Left lung (tissue), 10 donors: ENCODE data around the gene AKT1. TPM values are rescaled to one million over a fixed set of nuclear protein-coding genes. Genes with fewer than 3 reads are reported as not detected.
A peak's percentile ranks its signal among the peaks of the same experiment; 100 is the strongest.

Experiments
- ATAC-seq: fragments of 200-7000 bp; cut with Tn5 transposase; one replicate; pipeline ENCODE4 v1.9.1; 2020; ENCODE audit warnings: moderate library complexity
- DNase-seq, 4 donors: peaks; one replicate each; pipeline ENCODE4 v3.0.0-alpha.2; 2013 to 2020
- H3K27ac ChIP-seq, 2 donors: fragments of 200-600 bp; sonication (generic) in 1 of 2; one replicate each; pipeline versions ENCODE4 v1.5.0 to v1.8.0; 2020 to 2021
- H3K27me3 ChIP-seq, 2 donors: fragments of 200-600 bp; sonication (generic) in 1 of 2; one replicate each; pipeline versions ENCODE4 v1.5.0 to v1.8.0; 2020 to 2021
- H3K36me3 ChIP-seq, 2 donors: fragments of 200-600 bp; sonication (generic) in 1 of 2; one replicate each; pipeline versions ENCODE4 v1.5.0 to v1.8.0; 2020 to 2021
- H3K4me1 ChIP-seq, 2 donors: fragments of 200-600 bp; one replicate each; pipeline ENCODE4 v1.8.0; 2021
- H3K4me3 ChIP-seq, 2 donors: fragments of 200-600 bp; sonication (generic) in 1 of 2; one replicate each; pipeline versions ENCODE4 v1.5.0 to v1.8.0; 2020 to 2021; ENCODE audit warnings: mild to moderate bottlenecking in 1 of 2
- H3K9me3 ChIP-seq, 2 donors: fragments of 200-600 bp; sonication (generic) in 1 of 2; one replicate each; pipeline versions ENCODE4 v1.5.0 to v1.8.0; 2020 to 2021
- intact Hi-C, 2 donors: fragments of 100-400 bp; cut with DNase I; formaldehyde crosslinking; loops; one replicate each; pipeline versions ENCODE4 v1.11.2 to v1.14.2; 2022
- polyA plus RNA-seq, 6 donors: library from polyadenylated mRNA; unstranded; fragments of 120-200 nt; gene quantifications; one replicate each; pipeline ENCODE4 v1.2.1, GENCODE V29; 2013; ENCODE audit not compliant: insufficient read length in 6 of 6
- total RNA-seq, 2 donors: library from RNA; stranded (reverse); fragmentation: NEBNext Ultra II Directional; extraction: Animal tissue kit (Norgen Biotek cat#: 25700); gene quantifications; one replicate each; pipeline ENCODE4 v1.2.1, GENCODE V29; 2021
- TF ChIP-seq, protein P1 (sequence below), 2 donors: fragments of 200-600 bp; sonication (generic) in 1 of 2; IDR thresholded peaks; one replicate each; pipeline versions ENCODE4 v1.5.0 to v1.8.0; 2021; ENCODE audit warnings: antibody characterized with exemption in 2 of 2
- donor health status: DM: no; HTN: yes; CAD: no.
- donor health status: DM: no; HTN: no; CAD: no.

AKT1 gene
- total and polyA plus RNA-seq, 8 donors, result 144 to 214 (median 173) TPM

DNA sequence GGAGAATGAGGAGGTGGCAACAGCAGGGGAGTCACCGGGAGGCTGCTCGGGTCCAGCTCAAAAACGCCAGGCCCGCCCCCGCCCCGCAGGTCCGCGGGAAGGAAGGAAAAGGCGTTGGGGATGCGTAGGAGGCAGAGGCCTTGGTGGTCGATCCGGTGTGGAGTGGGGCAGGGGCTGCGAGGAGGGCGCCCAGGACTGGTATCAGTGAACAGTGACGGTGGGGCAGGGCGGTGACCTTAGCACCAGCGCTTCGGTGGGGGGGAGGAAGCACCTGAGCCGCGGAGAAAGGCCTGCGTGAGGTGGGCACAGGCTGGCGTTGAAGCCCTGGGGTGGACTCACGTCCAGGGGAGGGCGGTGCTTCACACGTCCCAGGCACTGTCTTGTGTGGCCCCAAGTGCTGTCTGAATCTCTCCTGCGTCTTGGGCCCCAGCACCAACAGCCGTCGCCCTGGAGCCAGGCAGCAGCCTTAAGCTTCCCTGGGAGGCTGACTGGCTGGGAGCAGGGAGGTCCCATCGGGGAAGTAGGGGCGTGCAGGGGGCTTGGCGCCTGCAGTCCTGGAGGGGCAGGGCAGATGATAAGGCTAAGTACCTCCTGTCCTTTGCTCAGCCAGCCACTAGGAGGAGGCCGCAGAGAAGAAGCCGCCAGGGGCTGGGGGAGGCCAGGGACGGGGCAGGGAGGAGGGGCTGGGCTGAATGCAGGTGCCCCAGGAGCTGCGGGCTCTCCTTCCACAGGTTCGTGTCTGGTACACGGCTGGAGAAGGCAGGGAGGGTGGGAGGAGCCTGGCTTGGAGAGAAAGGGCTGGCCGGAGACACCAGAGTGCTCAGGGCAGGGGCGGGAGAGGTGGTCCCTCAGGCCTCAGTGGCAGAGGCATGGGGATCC lies 31.9 kb upstream of the AKT1 start:
- peak in 2 of 4 donors; percentile 44 to 84 for DNase-seq
- intact Hi-C loops, result loop anchor here in 1 of 2 donors (2.0 kb wide), 1 partner anchor 61 kb away; no protein-coding TSS in a partner anchor
- peaks cover 8 to 25% of the 10 kb centered on the region in 2 donors for H3K4me1 ChIP-seq
- H3K9me3 ChIP-seq, result no peaks in the 10 kb centered on the region
- H3K36me3 ChIP-seq, result no peaks in the 10 kb centered on the region
- H3K27me3 ChIP-seq, result peaks cover 0 to 35% of the 10 kb centered on the region in 2 donors
- ATAC-seq, result peak; percentile 69
- TF ChIP-seq, protein P1, sequence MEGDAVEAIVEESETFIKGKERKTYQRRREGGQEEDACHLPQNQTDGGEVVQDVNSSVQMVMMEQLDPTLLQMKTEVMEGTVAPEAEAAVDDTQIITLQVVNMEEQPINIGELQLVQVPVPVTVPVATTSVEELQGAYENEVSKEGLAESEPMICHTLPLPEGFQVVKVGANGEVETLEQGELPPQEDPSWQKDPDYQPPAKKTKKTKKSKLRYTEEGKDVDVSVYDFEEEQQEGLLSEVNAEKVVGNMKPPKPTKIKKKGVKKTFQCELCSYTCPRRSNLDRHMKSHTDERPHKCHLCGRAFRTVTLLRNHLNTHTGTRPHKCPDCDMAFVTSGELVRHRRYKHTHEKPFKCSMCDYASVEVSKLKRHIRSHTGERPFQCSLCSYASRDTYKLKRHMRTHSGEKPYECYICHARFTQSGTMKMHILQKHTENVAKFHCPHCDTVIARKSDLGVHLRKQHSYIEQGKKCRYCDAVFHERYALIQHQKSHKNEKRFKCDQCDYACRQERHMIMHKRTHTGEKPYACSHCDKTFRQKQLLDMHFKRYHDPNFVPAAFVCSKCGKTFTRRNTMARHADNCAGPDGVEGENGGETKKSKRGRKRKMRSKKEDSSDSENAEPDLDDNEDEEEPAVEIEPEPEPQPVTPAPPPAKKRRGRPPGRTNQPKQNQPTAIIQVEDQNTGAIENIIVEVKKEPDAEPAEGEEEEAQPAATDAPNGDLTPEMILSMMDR (IDR thresholded peaks at IDR 0.05), result peak; percentile 29 to 46
- no peak overlapping the region for H3K27ac ChIP-seq
- peak overlapping the region; percentile 48 to 54 for H3K4me3 ChIP-seq

DNA sequence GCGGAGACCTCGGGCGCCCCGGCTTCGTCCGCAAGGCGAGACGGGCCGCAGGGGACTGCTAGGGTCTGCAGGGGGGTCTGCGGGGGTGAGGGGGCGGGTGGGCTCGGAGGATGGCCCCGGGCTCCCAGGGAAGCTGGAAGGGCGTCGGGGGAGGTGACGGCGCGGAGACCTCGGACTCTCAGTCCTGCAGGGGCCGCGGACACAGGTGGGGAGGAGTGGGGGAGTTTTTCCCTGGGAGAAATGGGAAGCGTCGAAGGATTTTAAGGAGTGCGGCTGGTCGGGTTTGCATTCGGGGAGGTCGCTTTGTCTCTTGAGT lies 31.3 kb upstream of the AKT1 start:
- Histone ChIP-seq H3K9me3 (no peaks in the 10 kb centered on the region), H3K36me3 (no peaks in the 10 kb centered on the region), H3K27me3 (peaks cover 0 to 35% of the 10 kb centered on the region in 2 donors), H3K4me1 (peaks cover 8 to 25% of the 10 kb centered on the region in 2 donors), H3K4me3 (peak overlapping the region; percentile 48 to 54), H3K27ac (no peak overlapping the region)
- intact Hi-C loops, result loop anchor here in 1 of 2 donors (2.0 kb wide), 1 partner anchor 60 kb away; no protein-coding TSS in a partner anchor
- DNase-seq (no peak), ATAC-seq (no peak)
- TF ChIP-seq, protein P1 (IDR thresholded peaks at IDR 0.05), result no peak

DNA sequence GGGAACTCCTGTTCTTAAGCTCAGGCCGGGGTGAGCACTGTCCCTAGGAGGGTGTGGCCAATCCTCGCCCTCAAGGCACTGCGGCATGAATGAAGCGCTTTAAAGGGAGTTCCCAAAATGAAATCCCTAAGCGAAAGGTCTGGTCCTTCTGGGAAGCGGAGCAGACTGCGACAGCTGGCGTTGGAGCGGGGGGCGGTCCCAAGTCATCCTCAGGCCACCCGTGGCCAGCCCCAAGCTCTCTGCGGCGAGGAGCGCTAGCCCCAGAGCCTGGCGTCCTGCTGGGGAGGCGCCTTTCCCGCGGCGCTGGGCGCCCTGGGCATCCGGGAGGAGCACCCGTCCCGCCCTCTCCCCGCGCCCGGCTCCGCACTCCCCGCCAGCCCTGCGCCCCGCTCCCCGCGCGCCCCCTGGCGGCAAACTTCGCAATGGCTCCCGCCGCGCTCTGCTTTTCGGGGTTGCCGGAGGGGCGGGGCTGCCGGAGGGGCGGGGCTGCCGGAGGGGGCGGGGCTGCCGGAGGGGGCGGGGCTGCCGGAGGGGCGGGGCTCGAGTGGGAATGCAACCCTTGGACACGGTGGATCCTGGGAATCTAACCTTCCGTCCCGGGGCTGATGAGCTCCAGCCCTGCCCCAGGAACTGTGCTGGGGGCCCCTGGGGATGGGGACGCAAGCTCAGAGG lies 30.8 kb upstream of the AKT1 start:
- peak; percentile 95 for ATAC-seq
- Histone ChIP-seq H3K4me1 (peaks cover 8 to 25% of the 10 kb centered on the region in 2 donors), H3K27ac (peak overlapping the region in 1 of 2 donors; percentile 37), H3K27me3 (peaks cover 0 to 35% of the 10 kb centered on the region in 2 donors), H3K4me3 (peak overlapping the region; percentile 48 to 54), H3K36me3 (no peaks in the 10 kb centered on the region), H3K9me3 (no peaks in the 10 kb centered on the region)
- DNase-seq, result peak; percentile 76 to 99 (median 89)
- TF ChIP-seq, protein P1 (IDR thresholded peaks at IDR 0.05), result peak; percentile 85 to 97
- intact Hi-C loops, result loop anchor here in 1 of 2 donors (2.0 kb wide), 1 partner anchor 60 kb away; no protein-coding TSS in a partner anchor

DNA sequence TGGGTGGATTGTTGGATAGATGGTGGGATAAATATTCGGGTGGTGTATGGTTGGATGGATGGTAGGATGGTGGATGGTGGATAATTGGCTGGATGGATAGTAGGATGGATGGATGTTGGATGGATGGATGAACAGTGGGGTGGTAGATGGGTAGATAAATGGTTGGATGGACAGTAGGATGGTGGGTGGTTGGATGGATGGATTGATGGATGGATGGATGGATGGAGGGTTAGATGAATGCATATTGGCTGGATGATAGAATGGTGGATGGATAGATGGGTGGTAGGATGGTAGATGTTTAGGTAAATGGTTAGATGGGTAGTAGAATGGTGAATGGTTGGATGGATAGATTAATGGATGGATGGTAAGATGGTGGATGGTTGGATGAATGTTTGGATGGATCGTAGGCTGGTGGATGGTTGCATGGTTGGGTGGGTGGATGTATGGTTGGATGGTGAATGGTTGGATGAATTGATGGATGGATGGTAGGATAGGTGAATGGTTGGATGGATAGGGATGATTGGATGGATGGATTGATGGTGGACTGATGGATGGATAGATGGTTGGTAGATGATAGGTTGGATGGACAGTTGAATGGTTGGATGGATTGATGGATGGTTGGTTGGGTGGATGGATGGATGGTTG lies 28.9 kb upstream of the AKT1 start:
- DNase-seq (no peak), ATAC-seq (no peak)
- intact Hi-C loops, result no loop called here
- TF ChIP-seq, protein P1 (IDR thresholded peaks at IDR 0.05), result no peak
- H3K4me1 ChIP-seq, result peaks cover 8 to 25% of the 10 kb centered on the region in 2 donors
- H3K27ac ChIP-seq, result no peak overlapping the region
- H3K4me3 ChIP-seq, result no peak overlapping the region
- no peaks in the 10 kb centered on the region for H3K9me3 ChIP-seq
- peaks cover 0 to 35% of the 10 kb centered on the region in 2 donors for H3K27me3 ChIP-seq
- H3K36me3 ChIP-seq, result no peaks in the 10 kb centered on the region
